ENCODE data around the gene LIPN. TPM values are rescaled to one million over a fixed set of nuclear protein-coding genes. Genes with fewer than 3 reads are reported as not detected.

The LIPN gene
- total and polyA plus RNA-seq, 2 donors (not counting 3 experiments of a cell fraction or from before 2014, with no cell fraction given) = not detected

- no peak for FAIRE-seq
- CTCF ChIA-PET = interaction anchor here (1.2 to 1.7 kb wide), 4 partner anchors 11 to 71 kb away, joined by 3 to 7 read pairs (median 4); no protein-coding TSS in a partner anchor
- H2AFZ ChIP-seq (ENCODE audit: low read depth, low read length) = no peak overlapping the region
Observed at GRCh38 chr10:88763441-88763840, 3.6 kb downstream of the LIPN start.

More at GRCh38 chr10:88763441-88763840, 3.6 kb downstream of the LIPN start:
- no peak for DNase-seq (ENCODE audit: low read depth, low spot score)
- no peak overlapping the region for H3K4me3 ChIP-seq (replicated peaks in 1 of 3; ENCODE audit: insufficient read depth in 1 of 3, low read depth in 1 of 3, low read length in 3 of 3)
- dilution Hi-C loops (cut with MboI; ENCODE audit: extremely low pct_ligation_motif_present, low sequenced_read_pairs) (no loop called here), intact Hi-C loops (cut with micrococcal nuclease) (no loop called here)
- no peaks in the 10 kb centered on the region for H3K36me3 ChIP-seq (ENCODE audit: control insufficient read depth in 2 of 2, extremely low read depth in 1 of 2, insufficient read depth in 2 of 2, low read length in 2 of 2)
- no peaks in the 10 kb centered on the region for H3K9me3 ChIP-seq (replicated peaks; ENCODE audit: control insufficient read depth, insufficient read depth, low read length)
- no peak overlapping the region for H3K27ac ChIP-seq (ENCODE audit: insufficient read depth, low read depth, low read length)
- no peak overlapping the region for H3K9ac ChIP-seq (replicated peaks; ENCODE audit: extremely low read depth, insufficient read depth, low read length)
- H4K20me1 ChIP-seq (replicated peaks; ENCODE audit: control insufficient read depth, extremely low read depth, insufficient read depth, low read length) = no peaks in the 10 kb centered on the region
- no peaks in the 10 kb centered on the region for H3K27me3 ChIP-seq (ENCODE audit: control insufficient read depth in 2 of 2, insufficient read depth in 2 of 2, low read length in 2 of 2)
- POLR2A ChIA-PET = no interaction called here
- no peak overlapping the region for H3K4me2 ChIP-seq (ENCODE audit: insufficient read depth, low read length)
- no peaks in the 10 kb centered on the region for H3K79me2 ChIP-seq (ENCODE audit: control insufficient read depth, insufficient read depth, low read length)
- no peaks in the 10 kb centered on the region for H3K9me1 ChIP-seq (replicated peaks; ENCODE audit: control insufficient read depth, extremely low read depth, insufficient read depth, low read length)
- no peaks in the 10 kb centered on the region for H3K4me1 ChIP-seq (ENCODE audit: control insufficient read depth, extremely low read depth, insufficient read depth, low read length)
- BruUV-seq (replicated peaks) = no TSS peak
- no peak for TF ChIP-seq JUN (IDR thresholded peaks at IDR 0.05; ENCODE audit: borderline replicate concordance, insufficient read depth, insufficient read length, low read depth)
- no peak for TF ChIP-seq MYC (IDR thresholded peaks at IDR 0.05; ENCODE audit: low read depth, low read length)
- TF ChIP-seq EZH2 (IDR thresholded peaks at IDR 0.05; ENCODE audit: borderline replicate concordance, low read depth, low read length, severe bottlenecking) = no peak
- no peak for TF ChIP-seq CTCF (IDR thresholded peaks at IDR 0.05; ENCODE audit: extremely low read depth in 1 of 2, insufficient read depth in 1 of 2, low read depth in 1 of 2, low read length in 2 of 2)
- no peak for TF ChIP-seq GATA2 (IDR thresholded peaks at IDR 0.05; ENCODE audit: insufficient read depth, insufficient read length, low read depth, low read length)
- TF ChIP-seq POLR2AphosphoS5 (IDR thresholded peaks at IDR 0.05; ENCODE audit: insufficient read depth, low read depth, low read length) = no peak

Data from endothelial cell of umbilical vein (primary cell).